Effector memory CD8-positive, alpha-beta T cell (primary cell): ENCODE results near the gene CLEC3B.

Experiments
- ATAC-seq: fragments of 150-1000 bp; cut with Tn5 transposase; replicated peaks from 2 replicates; pipeline ENCODE4 v1.10.0; 2021; ENCODE audit warnings: mild to moderate bottlenecking, moderate library complexity
- DNase-seq, 3 experiments: peaks; one replicate each; pipeline ENCODE4 v3.0.0; 2021
- H3K27ac Mint-ChIP-seq, 2 donors: one replicate each; pipeline ENCODE4 v1.8.0; 2022; ENCODE audit warnings: mild to moderate bottlenecking in 2 of 2, mixed read lengths in 2 of 2, moderate library complexity in 2 of 2
- H3K27me3 Mint-ChIP-seq, 2 donors: one replicate each; pipeline ENCODE4 v1.8.0; 2022; ENCODE audit warnings: mixed read lengths in 2 of 2
- H3K36me3 Mint-ChIP-seq: one replicate; pipeline ENCODE4 v1.8.0; 2022; ENCODE audit warnings: mild to moderate bottlenecking, moderate library complexity, mixed read lengths; ENCODE audit not compliant: insufficient read depth
- H3K4me1 Mint-ChIP-seq, 2 donors: one replicate each; pipeline ENCODE4 v1.8.0; 2022; ENCODE audit warnings: low read depth in 2 of 2, mixed read lengths in 2 of 2
- H3K4me3 Mint-ChIP-seq, 2 donors: one replicate each; pipeline ENCODE4 v1.8.0; 2022; ENCODE audit warnings: mild to moderate bottlenecking in 2 of 2, mixed read lengths in 2 of 2, moderate library complexity in 2 of 2
- H3K9me3 Mint-ChIP-seq, 2 donors: one replicate each; pipeline ENCODE4 v1.8.0; 2022; ENCODE audit warnings: mixed read lengths in 2 of 2

CLEC3B gene

DNA sequence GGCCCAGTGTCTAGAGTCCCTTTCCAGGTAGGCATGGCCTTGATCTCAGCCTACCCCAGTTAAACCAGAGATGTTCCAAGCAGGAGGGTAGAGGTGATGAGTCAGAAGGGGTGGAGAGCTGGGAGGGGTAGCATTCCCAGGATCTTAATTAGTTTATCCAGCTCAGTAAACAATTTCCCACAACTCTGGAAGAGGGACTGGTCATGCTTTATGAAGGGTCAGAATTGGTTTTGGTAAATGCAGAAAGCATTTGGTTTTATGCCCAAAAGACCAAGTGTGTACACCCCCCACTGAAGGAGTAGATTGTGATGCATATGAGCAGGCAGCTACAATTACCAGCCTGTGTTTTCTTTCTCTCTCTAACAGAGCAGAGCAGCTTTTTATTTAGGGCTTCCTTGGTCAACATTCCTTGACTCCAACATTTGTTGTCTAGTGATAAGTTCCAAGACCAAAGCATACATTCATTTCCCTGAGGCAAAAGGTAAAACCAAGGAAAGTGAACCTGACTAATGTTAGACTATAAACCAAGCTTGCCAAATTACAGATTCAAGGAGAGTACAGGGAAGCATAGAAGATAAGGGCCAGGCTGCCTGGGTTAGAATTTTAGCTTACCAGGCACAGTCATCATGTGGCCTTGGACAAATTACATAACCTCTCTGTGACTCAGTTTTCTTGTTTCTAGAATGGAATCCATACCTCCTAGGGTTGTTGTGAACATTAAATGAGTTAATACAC, 32.5 kb upstream of the CLEC3B start:
- no peaks in the 10 kb centered on the region for H3K9me3 Mint-ChIP-seq
- peaks cover 9 to 23% of the 10 kb centered on the region in 2 donors for H3K4me1 Mint-ChIP-seq
- H3K36me3 Mint-ChIP-seq, result peaks cover 24% of the 10 kb centered on the region
- peak overlapping the region in 1 of 2 donors; percentile 42 for H3K27ac Mint-ChIP-seq
- ATAC-seq (no peak), DNase-seq (no peak)
- H3K4me3 Mint-ChIP-seq, result no peak overlapping the region
- no peaks in the 10 kb centered on the region for H3K27me3 Mint-ChIP-seq

GRCh38 chr3:44995142-44995770, 30.8 kb upstream of the CLEC3B start:
- H3K36me3 Mint-ChIP-seq, result peaks cover 29% of the 10 kb centered on the region
- no peaks in the 10 kb centered on the region for H3K27me3 Mint-ChIP-seq
- H3K4me3 Mint-ChIP-seq, result no peak overlapping the region
- no peaks in the 10 kb centered on the region for H3K9me3 Mint-ChIP-seq
- no peak for DNase-seq
- ATAC-seq, result no peak
- H3K4me1 Mint-ChIP-seq, result peaks cover 9 to 20% of the 10 kb centered on the region in 2 donors
- peak overlapping the region in 1 of 2 donors; percentile 49 for H3K27ac Mint-ChIP-seq

DNA sequence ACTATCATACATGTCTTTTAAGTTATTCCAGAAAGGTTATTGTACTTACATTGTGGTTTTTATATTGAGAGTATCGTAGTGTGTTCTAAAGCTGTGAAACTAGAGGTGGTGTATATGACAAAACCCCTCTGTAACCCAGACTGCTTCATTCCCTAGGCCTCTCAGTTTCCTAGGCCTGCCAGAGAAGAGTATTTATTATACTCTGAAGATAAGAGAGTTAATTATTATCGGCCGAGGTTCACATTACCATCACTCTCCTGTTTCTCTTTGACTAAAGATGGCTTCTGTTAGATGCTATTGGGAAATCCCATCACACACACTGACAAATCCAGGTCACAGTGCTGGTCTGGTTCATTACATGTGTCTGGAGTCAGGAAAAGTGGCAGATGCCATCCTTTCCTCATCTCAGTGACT, 29.5 kb upstream of the CLEC3B start:
- Mint-ChIP-seq H3K4me3 (no peak overlapping the region), H3K36me3 (peaks cover 33% of the 10 kb centered on the region), H3K4me1 (peaks cover 4 to 14% of the 10 kb centered on the region in 2 donors), H3K27ac (peak overlapping the region in 1 of 2 donors; percentile 42), H3K9me3 (no peaks in the 10 kb centered on the region), H3K27me3 (no peaks in the 10 kb centered on the region)
- ATAC-seq (no peak), DNase-seq (no peak)

DNA sequence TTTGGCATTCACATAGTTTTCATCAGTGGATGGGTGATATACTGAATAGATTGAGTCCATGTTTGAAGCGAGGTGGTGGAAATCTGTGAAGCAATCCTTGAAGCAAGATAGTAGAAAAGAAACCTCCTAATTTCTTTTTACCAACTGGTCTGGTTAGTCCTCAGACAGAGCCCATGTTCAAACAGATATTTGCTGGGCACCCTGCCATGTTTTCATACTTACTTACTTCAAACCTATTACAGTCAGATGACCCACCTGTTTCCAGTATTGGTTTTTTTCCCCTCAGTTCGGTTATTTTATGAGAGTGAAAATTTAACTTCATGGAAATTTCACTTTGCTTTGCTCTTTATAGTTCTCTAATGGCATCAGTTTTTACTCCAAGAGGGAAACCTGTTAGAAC, 26.3 kb upstream of the CLEC3B start:
- H3K27ac Mint-ChIP-seq, result no peak overlapping the region

DNA sequence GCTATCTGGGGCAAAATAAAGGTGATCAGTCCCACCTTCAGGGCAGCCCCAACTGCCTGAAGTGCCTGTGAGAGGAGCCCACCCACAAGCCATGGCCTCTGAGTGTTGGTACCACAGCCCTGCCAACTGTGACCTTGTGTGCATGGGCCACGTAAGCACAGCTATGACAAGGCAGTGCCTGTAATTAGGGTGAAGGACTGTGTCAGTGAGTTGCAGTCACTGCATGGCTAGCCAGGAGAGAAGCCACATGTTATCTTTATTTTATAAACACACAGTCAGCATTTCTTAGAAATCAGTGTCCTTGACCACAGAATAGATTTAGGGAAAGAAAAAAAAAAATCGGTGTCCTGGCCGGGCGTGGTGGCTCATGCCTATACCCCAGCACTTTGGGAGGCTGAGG, 25.3 kb upstream of the CLEC3B start:
- Mint-ChIP-seq H3K36me3 (peaks cover 44% of the 10 kb centered on the region), H3K9me3 (no peaks in the 10 kb centered on the region), H3K4me1 (peaks cover 8 to 11% of the 10 kb centered on the region in 2 donors), H3K27ac (no peak overlapping the region), H3K27me3 (no peaks in the 10 kb centered on the region), H3K4me3 (no peak overlapping the region)
- DNase-seq (no peak), ATAC-seq (no peak)

More for the DNA sequence above, 26.3 kb upstream of the CLEC3B start:
- Mint-ChIP-seq H3K4me1 (peaks cover 4 to 7% of the 10 kb centered on the region in 2 donors), H3K36me3 (peaks cover 43% of the 10 kb centered on the region), H3K4me3 (no peak overlapping the region), H3K9me3 (no peaks in the 10 kb centered on the region), H3K27me3 (no peaks in the 10 kb centered on the region)
- ATAC-seq, result no peak
- no peak for DNase-seq

DNA sequence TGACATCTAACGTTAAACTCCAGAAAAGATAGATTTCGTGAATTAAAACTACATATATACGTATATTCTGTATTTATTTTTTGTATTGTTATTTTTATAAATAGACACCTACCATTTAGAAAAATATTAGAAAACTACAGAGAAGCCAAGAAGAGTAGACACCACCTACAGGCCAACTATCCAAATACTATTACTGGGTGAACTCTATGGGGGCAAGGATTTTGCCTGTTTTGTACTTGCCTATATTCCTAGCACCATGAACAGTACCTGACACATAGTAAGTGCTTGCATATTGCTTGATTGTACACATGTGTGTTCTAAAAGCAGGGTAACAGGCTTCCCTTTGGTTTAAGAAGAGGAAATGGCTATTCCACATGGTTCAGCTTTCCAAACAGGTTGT, 24.4 kb upstream of the CLEC3B start:
- no peaks in the 10 kb centered on the region for H3K9me3 Mint-ChIP-seq
- H3K27me3 Mint-ChIP-seq, result no peaks in the 10 kb centered on the region
- ATAC-seq (no peak), DNase-seq (no peak)
- peaks cover 44% of the 10 kb centered on the region for H3K36me3 Mint-ChIP-seq
- peak overlapping the region in 1 of 2 donors; percentile 19 for H3K27ac Mint-ChIP-seq
- H3K4me3 Mint-ChIP-seq, result no peak overlapping the region
- peaks cover 8 to 10% of the 10 kb centered on the region in 2 donors for H3K4me1 Mint-ChIP-seq

DNA sequence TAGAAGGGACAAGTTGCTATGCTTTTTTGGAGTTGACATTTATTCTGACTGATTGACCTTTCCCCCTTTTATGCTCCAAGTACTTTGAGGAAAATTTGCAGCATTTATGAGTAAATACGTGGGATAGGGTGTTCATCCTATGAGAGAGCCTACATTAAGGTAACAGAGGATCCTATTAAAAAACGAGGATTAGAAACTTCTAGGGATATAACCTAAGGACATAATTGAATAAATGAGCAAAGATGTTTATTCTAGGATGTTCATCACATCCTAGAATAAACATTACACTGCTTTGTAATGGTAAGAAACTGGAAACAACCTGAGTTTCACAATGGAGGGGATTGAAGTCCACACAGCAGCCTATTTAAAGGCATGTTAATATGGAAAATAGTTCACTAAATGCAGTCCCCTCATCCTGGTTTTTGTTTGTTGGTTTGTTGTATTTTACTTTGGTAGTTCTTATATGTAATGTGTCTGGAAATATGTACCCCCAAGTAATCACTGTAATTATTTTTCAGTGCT, 23.9 kb upstream of the CLEC3B start:
- H3K27me3 Mint-ChIP-seq, result no peaks in the 10 kb centered on the region
- no peaks in the 10 kb centered on the region for H3K9me3 Mint-ChIP-seq
- ATAC-seq (no peak), DNase-seq (no peak)
- no peak overlapping the region for H3K4me3 Mint-ChIP-seq
- peaks cover 46% of the 10 kb centered on the region for H3K36me3 Mint-ChIP-seq
- peaks cover 12 to 14% of the 10 kb centered on the region in 2 donors for H3K4me1 Mint-ChIP-seq
- peak overlapping the region; percentile 69 to 71 for H3K27ac Mint-ChIP-seq

GRCh38 chr3:45002720-45003119, 23.4 kb upstream of the CLEC3B start:
- Mint-ChIP-seq H3K27me3 (no peaks in the 10 kb centered on the region), H3K4me1 (peaks cover 12 to 14% of the 10 kb centered on the region in 2 donors), H3K4me3 (no peak overlapping the region), H3K9me3 (no peaks in the 10 kb centered on the region), H3K36me3 (peaks cover 45% of the 10 kb centered on the region), H3K27ac (peak overlapping the region; percentile 69 to 71)
- no peak for DNase-seq
- no peak for ATAC-seq

- ATAC-seq (no peak), DNase-seq (no peak)
- peaks cover 12 to 14% of the 10 kb centered on the region in 2 donors for H3K4me1 Mint-ChIP-seq
- no peak overlapping the region for H3K4me3 Mint-ChIP-seq
- peaks cover 45% of the 10 kb centered on the region for H3K36me3 Mint-ChIP-seq
- H3K27ac Mint-ChIP-seq, result peak overlapping the region in 1 of 2 donors; percentile 35
- H3K27me3 Mint-ChIP-seq, result no peaks in the 10 kb centered on the region
- H3K9me3 Mint-ChIP-seq, result no peaks in the 10 kb centered on the region
Observed at GRCh38 chr3:45003406-45003805, 22.7 kb upstream of the CLEC3B start.

GRCh38 chr3:45003859-45004258, 22.2 kb upstream of the CLEC3B start:
- Mint-ChIP-seq H3K4me1 (peaks cover 12 to 14% of the 10 kb centered on the region in 2 donors), H3K27me3 (no peaks in the 10 kb centered on the region)

GRCh38 chr3:45007091-45007490, 19.0 kb upstream of the CLEC3B start:
- H3K27me3 Mint-ChIP-seq, result no peaks in the 10 kb centered on the region
- H3K4me1 Mint-ChIP-seq, result peaks cover 12 to 14% of the 10 kb centered on the region in 2 donors
- peak overlapping the region; percentile 15 to 20 for H3K4me3 Mint-ChIP-seq
- H3K9me3 Mint-ChIP-seq, result no peaks in the 10 kb centered on the region
- no peak for DNase-seq
- no peak for ATAC-seq
- H3K36me3 Mint-ChIP-seq, result peaks cover 40% of the 10 kb centered on the region
- H3K27ac Mint-ChIP-seq, result no peak overlapping the region

More at GRCh38 chr3:45003859-45004258, 22.2 kb upstream of the CLEC3B start:
- peaks cover 45% of the 10 kb centered on the region for H3K36me3 Mint-ChIP-seq
- no peak overlapping the region for H3K4me3 Mint-ChIP-seq
- H3K9me3 Mint-ChIP-seq, result no peaks in the 10 kb centered on the region
- DNase-seq, result no peak
- ATAC-seq, result no peak
- H3K27ac Mint-ChIP-seq, result peak overlapping the region in 1 of 2 donors; percentile 35

DNA sequence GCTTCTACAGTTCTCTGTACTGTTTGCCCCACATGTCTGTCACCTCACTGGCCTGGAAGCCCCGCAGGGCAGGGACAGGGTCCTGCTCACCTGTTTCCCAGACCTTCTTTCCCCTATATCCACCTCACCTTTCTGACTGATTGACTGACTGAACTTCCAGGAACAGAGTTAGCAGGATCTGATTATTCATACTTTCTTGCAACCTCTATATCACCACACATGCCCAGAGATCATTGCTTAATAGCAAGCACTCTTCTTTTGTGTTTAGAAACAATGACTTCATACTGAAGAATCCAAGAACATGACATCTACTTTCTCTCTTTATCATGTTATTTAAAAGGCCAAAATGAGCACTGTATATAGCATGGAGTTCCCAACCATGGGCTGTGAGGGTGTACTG, 18.0 kb upstream of the CLEC3B start:
- Mint-ChIP-seq H3K9me3 (no peaks in the 10 kb centered on the region), H3K36me3 (peaks cover 38% of the 10 kb centered on the region), H3K27ac (no peak overlapping the region), H3K4me1 (peaks cover 11 to 12% of the 10 kb centered on the region in 2 donors), H3K27me3 (no peaks in the 10 kb centered on the region), H3K4me3 (no peak overlapping the region)
- ATAC-seq (no peak), DNase-seq (no peak)

- H3K4me1 Mint-ChIP-seq, result peaks cover 8 to 11% of the 10 kb centered on the region in 2 donors
- no peaks in the 10 kb centered on the region for H3K9me3 Mint-ChIP-seq
- H3K27ac Mint-ChIP-seq, result no peak overlapping the region
- peaks cover 40% of the 10 kb centered on the region for H3K36me3 Mint-ChIP-seq
- ATAC-seq (no peak), DNase-seq (no peak)
- H3K4me3 Mint-ChIP-seq, result no peak overlapping the region
- H3K27me3 Mint-ChIP-seq, result no peaks in the 10 kb centered on the region
Observed at GRCh38 chr3:45009868-45010267, 16.2 kb upstream of the CLEC3B start.
